LNCaP clone FGC (cell line): ENCODE results near the gene TIGAR.

Source experiments
- DNase-seq: peaks from one replicate; pipeline ENCODE4 v3.0.0-alpha.2; 2011; ENCODE audit warnings: low read depth
- H3K4me3 ChIP-seq: 2 replicates; pipeline ENCODE4 v1.5.1; 2011; ENCODE audit warnings: mild to moderate bottlenecking, low read depth, low read length, control low read depth
- TF ChIP-seq, protein P1 (sequence below): IDR thresholded peaks from 2 replicates; pipeline ENCODE4 v1.5.1; 2012; ENCODE audit warnings: mild to moderate bottlenecking; ENCODE audit not compliant: control insufficient read depth, insufficient read depth; ENCODE audit errors: extremely low read depth

TIGAR gene

DNA sequence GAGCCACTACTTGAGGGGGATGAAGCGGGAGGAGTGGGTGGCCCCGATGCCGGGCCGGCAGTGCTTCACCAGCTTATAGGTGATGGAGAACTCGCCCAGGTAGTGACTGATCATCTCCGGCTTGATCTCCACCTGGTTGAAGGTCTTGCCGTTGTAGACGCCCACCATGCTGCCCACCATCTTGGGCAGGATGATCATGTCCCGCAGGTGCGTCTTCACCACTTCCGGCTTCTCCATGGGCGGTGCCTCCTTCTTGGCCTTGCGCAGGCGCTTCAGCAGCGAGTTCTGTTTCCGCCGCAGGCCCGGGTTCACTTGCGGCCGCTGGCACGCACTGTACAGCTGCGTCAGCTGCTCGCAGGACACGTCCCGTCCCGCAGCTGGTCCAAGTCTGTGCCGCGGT is 3.4 kb downstream of the TIGAR start:
- no peak overlapping the region for H3K4me3 ChIP-seq

DNA sequence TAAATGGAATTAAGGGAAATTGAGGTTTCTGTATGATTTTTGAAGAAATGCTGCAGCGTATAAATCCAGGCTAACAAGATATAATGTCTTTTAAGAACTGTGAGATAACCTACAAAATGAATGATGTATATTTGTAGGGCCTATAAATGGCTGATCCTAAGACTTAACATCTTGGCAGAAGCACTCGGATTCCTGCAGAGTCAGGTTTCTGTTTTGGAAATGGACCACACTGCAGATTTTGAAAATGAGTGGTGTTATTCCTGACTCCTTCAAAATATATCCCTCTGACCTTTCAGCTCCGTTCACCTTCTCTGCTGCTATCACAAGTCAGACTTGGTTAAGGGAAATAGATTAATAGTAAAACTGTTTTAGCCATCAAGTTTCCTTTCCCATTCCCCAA is 5.0 kb downstream of the TIGAR start:
- no peak for DNase-seq
- no peak overlapping the region for H3K4me3 ChIP-seq
- TF ChIP-seq, protein P1, sequence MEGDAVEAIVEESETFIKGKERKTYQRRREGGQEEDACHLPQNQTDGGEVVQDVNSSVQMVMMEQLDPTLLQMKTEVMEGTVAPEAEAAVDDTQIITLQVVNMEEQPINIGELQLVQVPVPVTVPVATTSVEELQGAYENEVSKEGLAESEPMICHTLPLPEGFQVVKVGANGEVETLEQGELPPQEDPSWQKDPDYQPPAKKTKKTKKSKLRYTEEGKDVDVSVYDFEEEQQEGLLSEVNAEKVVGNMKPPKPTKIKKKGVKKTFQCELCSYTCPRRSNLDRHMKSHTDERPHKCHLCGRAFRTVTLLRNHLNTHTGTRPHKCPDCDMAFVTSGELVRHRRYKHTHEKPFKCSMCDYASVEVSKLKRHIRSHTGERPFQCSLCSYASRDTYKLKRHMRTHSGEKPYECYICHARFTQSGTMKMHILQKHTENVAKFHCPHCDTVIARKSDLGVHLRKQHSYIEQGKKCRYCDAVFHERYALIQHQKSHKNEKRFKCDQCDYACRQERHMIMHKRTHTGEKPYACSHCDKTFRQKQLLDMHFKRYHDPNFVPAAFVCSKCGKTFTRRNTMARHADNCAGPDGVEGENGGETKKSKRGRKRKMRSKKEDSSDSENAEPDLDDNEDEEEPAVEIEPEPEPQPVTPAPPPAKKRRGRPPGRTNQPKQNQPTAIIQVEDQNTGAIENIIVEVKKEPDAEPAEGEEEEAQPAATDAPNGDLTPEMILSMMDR, result no peak

More for the DNA sequence above, 3.4 kb downstream of the TIGAR start:
- TF ChIP-seq, protein P1, result no peak
- no peak for DNase-seq

DNA sequence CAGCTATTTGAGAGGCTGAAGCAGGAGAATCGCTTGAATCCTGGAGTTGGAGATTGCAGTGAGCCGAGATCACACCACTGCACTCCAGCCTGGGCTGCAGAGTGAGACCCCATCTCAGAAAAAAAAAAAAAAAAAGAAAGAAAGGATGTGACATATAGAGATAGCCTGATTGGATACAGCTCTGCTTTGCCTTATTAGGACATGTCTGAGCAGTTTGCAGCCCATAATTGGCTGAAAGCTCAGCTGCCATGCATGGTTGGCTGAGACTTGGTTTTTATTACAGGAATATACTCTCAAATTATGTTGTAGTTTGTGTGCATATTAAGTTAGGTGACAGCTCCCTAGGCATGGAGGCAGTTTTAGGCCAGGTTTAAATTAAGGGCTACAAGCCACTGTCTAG is 6.3 kb downstream of the TIGAR start:
- DNase-seq, result no peak
- H3K4me3 ChIP-seq, result no peak overlapping the region
- TF ChIP-seq, protein P1, result no peak

DNA sequence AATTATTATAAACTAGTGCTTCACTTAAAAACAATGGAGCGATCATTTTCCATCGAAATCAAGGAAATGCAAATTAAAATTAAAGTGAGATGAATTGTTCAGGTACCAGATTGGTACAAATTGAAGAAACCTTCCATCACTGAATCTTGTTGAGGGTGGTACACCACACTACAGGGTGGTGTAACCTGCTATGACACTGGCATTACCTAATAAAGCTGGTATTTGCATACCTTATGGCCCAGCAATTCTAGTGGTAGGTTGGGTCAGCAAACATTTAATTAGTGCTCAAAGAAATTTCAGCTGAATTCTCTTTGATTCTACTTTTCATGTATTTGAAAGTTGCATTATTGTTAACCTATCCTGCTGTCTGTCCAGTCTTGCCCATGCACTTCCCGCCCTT is 9.2 kb downstream of the TIGAR start:
- no peak for DNase-seq
- TF ChIP-seq, protein P1, result no peak
- no peak overlapping the region for H3K4me3 ChIP-seq

DNA sequence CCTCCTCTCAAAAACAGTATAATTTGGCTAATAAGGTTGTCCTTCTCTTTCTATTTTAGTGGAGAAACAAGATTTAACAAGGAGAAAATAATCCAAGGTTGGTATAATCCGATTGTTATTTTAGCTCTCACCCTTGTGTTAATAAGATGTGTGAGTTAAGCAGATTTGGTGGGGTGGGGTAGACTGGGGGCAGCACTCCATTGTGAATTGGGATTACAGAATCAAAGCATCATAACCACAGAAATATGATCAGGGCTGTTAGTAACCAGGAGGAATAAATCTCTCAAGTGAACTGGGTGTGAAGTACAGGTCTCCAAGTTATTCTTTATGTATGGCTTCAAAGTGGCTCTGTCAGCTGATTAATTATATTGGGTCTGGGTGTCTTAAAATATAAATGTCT is 10.2 kb downstream of the TIGAR start:
- TF ChIP-seq, protein P1, result no peak
- no peak for DNase-seq
- H3K4me3 ChIP-seq, result no peak overlapping the region

DNA sequence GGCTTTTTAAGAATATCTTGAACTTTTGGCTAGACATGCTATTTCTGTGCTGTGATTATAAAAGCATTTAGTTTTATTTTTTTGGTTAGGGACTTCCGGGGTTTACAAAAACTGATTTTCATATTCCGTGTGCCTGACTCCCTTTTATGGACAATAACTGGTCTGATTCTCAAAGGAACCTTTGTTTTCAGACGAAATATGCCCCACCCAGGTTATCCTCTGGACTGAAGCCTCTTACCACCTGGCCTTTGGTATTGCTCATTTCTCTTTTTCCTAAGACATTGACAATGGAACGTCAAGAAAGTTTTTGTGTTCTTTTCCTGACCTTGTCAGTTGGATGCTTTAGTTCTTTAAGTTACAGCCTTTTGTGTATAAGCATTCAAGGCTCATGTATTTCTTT is 10.8 kb downstream of the TIGAR start:
- DNase-seq, result no peak
- TF ChIP-seq, protein P1, result no peak
- no peak overlapping the region for H3K4me3 ChIP-seq

DNA sequence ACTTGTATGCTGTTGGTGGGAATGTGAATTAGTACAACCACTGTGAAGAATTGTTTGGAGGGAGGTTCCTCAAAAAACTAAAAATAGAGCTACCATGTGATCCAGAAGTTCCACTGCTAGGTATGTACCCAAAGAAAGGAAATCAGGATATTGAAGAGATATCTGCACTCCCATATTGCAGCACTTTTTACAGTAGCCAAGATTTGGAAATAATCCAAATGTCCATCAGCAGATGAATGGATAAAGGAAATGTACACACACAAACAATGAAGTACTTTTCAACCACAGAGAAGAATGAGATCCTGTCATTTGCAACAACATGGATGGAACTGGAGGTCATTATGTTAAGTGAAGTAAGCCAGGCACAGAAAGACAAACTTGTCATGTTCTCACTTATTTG is 25.9 kb downstream of the TIGAR start:
- H3K4me3 ChIP-seq, result no peak overlapping the region
- TF ChIP-seq, protein P1, result no peak
- DNase-seq, result no peak
